NCI-H2196 (cell line): ENCODE data around the gene NFS1.

Experiments
- DNase-seq: peaks from one replicate; lab custom pipeline; 2025; ENCODE audit not compliant: unreplicated experiment; lab: John Stamatoyannopoulos, UW

The NFS1 gene

DNA sequence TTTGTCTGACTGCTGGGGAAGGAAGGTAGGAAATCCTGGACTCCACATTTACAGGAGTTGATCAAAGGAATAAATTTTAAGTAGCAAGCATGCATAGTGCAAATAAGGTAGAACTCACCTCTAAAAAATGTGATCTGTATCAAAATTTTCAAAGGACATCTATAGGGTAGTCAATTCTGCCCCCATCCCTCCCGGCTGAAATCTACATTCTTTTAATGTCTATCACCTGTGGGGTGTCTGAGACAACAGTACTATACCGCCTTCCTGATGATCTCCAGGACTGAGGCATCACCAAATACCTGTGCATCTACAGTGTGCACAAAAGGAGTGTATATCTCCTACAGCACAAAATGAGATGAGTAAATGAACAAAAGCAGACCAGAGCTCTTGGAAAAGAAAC lies 54.3 kb downstream of the NFS1 start:
- no peak for DNase-seq

DNA sequence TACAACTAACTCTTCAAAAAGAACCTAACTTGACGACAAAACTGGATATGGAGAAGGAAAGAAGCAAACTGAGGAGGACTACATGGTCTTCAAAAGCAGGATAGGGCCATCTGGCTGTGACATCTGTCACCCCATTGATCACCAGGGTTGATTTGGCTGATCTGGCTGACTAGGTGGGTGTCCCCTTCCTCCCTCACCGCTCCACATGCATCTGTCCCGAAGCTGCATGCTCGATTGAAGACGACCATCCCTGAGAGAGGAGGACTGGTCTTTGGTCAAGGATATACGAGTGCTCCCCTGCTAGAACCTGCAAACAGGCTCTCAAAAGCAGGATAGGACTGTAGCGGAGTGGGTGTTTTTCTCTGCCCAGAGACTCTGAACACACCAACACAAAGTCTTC lies 56.1 kb downstream of the NFS1 start:
- DNase-seq: no peak

DNA sequence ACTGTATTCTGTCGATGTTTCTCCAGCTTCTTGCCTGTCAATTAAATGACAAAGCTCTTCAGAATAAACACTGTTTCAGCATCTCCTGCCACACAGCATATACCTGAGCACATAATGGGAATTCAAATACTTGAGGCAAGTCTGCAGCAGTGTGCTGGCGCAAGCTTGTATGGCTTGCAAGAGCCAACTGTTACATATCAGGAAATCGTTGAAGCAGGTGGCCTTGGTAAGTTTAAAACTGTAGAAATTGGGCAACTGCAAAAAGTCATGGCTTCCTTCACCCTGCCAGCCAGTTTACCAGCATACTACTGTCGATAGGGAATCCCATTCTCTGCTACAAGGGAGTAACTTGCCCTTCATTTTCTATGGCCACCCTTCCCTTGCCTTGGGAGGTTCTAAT lies 57.4 kb downstream of the NFS1 start:
- no peak for DNase-seq

DNA sequence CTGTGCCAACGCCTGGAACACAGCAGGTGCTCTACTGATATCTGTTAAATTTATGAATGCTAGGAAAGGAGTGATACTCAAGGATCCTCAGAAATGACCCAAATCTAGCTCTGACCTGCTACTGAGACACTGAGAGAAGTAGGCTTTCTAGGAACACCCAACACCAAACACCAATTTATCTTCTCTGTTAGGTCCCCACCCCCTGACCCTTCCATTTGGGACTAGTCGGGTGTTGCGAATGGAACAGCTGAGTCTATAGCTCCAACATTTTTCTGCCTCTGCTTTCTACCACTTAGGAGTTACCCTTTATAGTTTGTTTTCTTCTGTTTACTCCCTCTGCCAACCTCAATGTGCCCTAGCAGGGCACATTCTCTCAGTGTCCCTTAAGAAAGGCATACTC lies 58.4 kb downstream of the NFS1 start:
- no peak for DNase-seq

DNA sequence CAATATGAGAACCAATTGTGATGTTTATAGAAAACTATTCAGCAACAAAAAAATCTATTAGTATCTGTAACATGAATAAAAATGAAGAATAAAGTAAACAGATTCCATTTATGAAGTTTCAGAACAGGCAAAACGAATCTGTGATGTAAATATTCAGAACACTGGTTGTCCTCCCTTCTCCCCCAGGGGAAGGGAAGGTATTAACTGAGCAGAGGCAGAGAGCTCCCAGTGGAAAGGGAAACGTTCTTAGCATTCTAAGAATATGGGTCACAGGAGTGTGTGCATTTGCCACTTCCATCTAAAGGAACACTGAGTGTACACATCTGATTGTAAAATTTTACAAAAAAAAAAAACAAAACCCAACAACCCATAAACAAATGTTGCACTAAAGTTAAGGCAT lies 60.4 kb downstream of the NFS1 start:
- DNase-seq: no peak

DNA sequence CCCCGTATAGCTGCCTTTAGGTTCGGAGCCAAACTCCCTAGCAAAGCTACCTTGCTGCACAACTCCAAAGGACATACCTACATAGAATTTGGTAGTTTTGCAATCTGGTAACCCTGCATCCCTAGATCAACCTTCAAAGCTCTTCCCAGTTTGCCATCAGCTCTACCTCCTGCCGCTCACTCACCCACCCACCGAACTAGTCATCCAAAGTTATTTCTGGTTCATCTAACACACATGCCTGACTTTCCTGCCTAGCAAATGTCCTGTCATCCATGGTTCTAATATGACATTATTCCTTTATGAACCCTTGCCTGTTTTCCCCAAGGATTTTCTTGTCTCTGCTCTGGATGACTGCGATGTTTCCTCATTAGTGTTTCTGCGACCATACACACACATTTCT lies 61.9 kb downstream of the NFS1 start:
- DNase-seq: no peak

DNA sequence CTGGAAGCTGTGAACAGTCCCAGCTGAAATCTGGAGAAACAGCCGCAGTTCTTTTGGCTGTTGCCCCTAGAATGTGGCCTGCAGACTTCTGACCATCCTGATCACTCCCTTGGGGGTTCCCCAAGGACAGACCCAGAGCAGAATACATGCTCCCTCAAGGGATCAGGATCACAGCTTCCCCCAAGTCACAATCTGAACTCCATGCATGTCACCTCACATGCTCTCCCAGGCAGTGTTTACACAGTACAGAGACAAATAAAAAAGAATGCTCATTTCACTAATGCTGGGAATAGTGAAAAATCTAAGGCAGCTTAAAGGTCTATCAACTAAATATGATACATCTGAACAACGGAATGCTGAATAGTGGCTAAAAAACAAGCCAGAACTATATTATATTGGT lies 63.1 kb downstream of the NFS1 start:
- DNase-seq: no peak

DNA sequence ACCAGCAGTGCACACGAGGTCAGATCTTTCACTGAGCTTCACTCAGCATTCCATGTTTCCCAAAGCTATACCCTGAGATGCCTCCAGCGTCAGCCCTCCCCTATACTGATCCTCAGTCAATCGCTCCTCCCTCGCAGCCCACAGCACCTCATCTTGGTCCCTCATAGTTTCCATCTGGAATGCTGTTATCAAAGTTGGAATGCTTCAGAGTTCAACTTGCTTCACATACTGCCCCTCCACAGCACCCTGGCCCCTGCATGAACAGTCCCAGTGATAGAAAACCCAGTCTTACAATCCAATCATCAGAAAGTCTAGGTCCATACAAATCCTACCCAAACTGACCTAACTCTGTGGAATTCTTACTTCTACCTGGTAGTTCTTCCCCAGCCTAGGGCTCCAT lies 63.5 kb downstream of the NFS1 start:
- no peak for DNase-seq

DNA sequence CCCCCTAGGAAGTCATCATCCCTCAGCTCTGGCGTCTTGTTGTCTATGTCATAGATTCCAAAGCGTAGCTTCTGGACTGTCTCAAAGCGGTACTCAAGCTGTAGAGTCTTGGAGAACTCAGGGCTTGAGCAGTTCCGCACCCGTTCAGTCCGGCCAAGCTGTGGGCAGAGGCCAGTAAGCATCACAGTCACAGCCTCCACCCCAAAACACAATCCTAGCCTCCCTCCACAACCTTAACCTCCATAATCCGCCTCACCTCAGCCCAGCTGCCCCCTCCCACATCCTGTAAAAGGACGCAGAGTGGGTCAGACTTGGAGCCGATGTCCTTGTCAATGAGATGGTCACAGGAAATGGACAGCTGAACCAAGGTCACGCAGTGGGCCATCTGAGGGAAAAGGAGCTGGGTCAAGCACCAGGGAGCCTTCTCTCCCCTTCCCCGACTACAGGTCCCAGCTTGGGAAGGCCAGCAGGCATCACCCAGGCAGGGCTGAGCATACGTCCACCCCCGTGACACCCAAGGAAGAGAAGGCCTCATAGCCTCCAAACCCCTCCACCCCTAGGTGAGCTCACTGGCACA lies 66.5 kb downstream of the NFS1 start:
- no peak for DNase-seq

DNA sequence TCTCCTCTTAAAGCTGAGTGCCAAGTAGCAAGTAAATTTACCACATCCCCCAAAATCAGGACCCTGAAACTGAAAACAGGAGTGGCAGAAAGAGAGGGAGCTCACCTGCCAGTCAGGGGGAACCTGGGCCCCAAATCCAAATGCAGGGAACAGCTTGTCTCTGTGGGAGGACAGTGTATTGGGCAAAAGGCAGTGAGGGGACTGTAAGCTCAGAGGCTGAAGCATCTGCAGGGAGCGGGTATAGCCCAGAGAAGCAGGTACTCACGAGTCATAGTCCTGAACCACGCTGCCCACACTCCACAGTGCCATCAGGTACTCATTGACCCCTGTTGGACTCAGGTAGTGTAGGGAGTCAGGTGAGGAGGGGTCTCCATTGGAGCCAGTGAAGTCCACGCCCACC lies 68.5 kb downstream of the NFS1 start:
- no peak for DNase-seq

DNA sequence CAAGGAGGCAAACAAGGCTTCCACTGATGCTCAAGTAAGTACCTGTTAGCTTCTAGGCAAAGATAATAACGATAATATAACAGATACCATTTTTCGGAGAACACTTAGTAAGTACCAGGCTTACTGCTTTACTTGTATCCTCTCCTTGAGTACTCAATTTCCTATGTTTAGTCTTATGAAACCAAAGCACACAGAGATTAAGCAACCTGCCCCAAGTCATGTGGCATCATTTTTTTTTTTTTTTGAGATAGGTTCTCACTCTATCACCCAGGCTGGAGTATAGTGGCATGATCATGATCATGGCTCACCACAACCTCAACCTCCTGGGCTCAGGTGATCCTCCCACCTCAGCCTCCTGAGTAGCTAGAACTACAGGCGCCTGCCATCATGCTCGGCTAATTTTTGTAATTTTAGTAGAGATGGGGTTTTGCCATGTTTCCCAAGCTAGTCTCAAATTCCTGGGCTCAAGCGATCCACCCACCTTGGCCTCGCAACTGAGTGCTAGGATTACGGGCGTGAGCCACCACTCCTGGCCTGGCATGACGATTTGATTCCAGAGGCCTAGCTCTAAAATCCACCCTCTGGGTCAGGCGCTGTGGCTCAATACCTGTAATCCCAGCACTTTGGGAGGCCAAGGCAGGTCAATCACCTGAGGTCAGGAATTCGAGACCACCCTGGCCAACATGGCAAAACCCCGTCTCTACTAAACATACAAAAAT lies 69.6 kb downstream of the NFS1 start:
- DNase-seq: no peak

DNA sequence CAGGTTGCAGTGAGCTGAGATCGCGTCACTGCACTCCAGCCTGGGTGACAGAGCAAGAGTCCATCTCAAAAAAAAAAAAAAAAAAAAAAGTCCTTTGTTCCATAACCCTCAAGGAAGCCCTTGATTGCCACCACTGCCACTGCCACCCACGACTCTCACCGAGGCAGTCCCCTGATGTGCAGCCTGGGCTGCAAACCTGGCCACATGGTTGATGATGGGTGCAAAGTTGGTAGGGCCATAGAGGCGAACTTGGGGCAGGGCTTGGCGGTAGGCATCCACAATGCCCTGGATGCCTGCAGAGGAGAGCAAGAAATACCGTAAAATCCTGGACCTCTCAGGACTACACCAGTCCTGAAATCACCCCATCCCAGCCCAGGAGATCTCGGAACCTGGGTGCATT lies 72.0 kb downstream of the NFS1 start:
- DNase-seq: no peak

DNA sequence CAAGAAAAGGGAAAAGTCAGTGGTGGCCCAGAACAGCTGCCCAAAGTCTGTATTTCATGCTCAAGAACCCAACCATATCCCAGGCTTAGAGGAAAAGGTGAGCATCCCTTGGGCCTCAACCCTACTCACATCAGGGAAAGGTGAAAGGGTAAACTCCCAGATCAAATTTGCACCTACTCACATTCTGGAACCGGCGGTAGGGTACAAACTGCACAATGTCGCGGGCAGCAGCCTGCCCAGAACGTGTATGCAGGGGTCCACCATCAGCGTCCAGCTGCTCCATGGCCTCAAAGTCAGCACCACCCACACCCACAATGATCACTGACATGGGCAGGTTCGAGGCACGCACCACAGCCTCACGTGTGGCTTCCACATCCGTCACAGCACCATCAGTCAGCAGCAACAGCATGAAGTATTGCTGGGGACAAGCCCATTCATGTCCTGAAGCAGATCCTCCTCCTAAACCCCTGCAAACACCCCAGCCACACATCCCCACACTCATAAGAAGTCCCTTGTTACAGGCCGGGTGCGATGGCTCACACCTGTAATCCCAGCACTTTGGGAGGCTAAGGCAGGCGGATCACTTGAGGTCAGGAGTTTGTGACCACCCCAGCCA lies 72.7 kb downstream of the NFS1 start:
- no peak for DNase-seq

DNA sequence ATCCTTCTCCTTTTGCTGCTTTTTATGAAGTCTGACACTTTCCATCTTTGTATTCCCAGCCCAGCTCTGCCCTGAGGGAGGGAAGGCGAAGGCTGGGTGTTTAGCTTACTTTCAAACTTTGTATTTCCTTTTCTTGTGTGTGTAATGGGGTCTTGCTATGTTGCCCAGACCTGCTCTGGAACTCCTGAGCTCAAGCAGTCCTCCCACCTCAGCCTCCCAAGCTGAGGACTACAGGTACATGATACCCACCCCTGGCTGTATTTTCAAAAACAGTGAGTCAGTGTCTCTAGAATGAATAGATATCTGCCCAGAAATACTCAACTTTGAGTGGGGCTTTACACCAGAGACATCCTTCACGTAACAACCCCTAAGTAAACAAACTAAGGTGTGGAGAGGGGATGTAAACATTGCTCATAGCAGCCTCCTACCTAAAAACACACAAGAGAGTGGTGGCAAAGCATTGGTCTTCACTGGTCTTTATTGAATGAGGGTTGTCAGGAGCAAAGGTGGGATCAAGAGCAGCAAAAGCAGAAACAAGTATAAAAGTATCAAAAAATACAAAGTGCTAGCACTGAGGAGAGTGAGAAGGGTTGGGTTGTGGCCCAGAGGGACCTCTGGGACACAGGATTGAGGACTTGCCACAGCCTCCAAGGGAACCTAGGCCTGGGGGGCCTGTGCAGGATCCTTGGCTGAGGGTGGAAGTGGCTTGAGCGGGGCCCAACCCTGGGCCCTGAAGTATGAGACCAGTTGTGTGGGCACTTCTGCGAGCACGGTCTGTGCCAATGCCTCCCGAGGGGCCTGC lies 73.4 kb downstream of the NFS1 start:
- no peak for DNase-seq

DNA sequence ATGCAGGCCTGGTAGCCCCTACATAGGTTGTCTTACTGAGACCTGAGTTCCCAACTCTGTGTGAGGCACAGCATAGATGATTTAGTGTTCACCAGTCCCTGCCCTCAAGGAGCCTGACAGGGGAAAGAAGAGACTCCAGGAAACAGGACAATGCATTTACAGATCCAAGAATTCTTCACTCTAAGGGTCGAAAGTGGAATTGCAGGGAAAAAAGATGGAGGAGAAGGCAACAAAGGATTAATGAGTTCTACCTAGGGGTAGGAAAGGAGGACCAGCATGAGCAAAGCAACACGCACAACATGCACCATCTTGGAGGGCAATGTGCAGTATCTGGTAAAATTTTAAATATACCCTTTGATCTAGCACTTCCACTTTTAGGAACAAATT lies 77.6 kb downstream of the NFS1 start:
- no peak for DNase-seq

DNA sequence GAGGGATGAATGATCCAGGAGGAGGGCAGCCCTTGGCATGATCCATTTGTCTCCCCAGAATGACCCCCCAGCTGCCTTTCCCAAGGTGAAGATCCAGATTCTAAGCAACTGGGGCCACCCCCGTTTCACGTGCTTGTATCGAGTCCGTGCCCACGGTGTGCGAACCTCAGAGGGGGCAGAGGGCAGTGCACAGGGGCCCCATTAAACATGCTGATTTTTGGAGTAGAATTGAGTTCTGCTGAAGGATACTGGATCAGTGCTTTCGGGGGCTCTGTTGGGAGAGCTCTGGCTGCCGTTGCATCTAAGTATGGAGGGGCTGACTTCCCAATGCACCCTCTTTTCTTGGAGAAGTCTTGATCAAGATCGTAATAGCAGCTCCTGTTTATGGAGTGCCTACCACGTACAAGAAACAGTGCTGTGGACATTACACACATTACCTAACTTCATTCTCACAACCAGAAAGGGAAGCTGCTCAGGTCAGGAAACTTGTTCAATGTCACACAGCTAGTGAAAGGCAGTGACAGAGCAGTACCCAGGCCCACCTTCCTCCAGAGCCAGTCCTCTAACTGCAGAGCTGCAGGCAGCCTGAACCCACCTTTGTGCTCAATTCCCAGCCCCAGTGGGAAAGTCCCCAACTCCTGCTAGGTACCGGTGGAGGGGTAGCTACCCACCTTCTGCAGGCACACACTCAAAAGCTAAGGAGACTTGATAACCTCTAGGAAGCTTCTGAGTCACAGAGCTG lies 78.2 kb downstream of the NFS1 start:
- no peak for DNase-seq

DNA sequence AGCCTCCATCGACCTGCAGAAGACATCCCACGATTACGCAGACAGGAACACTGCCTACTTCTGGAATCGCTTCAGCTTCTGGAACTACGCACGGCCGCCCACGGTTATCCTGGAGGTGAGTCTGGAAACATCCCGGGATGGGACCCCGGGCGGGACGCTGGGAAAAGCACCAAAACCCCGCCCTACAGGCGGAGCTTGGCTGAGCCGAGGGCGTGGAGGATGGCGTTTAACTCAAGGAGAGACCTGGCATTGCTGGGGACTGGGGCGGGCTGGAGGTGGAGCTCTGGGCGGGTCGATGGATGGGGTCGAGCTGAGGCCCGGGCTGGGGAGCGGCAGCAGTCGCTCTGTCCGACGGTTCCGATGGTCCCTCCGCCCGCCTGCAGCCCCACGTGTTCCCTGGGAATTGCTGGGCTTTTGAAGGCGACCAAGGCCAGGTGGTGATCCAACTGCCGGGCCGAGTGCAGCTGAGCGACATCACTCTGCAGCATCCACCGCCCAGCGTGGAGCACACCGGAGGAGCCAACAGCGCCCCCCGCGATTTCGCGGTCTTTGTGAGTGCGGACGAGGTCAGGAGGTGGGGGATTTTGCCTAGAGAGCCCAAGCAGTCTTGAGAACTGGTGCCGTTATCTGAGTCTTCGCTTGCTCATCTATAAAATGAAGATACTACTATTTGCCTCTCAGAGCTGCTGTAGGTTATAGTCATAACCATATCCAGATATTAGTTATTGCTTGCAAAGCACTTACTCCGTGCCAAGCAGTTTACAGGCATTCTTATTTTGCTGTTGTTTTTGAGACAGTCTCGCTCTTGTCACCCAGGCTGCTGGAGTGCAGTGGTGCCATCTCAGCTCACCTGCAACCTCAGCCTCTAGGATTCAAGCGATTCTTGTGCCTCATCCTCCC lies 79.7 kb downstream of the NFS1 start:
- DNase-seq: peak; percentile 94

DNA sequence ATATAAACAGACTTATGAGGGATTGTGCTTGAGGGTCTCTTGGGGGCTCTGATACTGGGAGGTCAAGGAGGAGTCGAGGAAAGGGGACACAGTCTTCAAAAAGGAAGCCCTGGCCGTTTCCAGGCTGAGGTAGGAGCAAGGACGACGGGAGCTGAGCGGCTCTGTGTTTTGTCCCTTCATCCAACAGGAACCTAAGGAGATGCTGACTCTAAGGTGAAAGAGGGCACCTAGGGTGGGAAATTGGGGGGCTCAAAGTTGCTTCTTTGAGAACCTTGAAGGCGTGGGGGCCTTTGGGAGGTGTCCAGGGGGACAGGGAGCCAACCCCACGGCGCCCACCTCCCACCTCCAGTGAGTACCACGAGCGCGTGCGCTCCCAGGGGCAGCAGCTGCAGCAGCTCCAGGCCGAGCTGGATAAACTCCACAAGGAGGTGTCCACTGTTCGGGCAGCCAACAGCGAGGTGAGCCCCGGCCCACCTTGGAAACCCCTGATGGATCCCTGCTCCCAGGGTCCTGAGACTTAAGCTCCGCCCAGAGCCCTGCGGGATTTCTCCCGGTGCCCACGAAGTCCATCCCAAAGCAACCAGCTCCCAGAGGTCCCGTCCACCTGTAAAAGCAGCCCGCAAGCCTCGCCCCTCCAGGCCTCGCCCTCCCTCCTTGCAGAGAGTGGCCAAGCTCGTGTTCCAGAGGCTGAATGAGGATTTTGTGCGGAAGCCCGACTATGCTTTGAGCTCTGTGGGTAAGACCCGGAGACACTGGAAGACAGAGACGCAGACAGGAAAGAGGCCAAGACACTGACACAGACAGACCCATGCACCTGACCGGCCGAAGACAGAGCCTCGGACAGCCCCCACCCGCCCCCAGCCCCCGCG lies 80.7 kb downstream of the NFS1 start:
- no peak for DNase-seq
